Thyroid gland (tissue), 4 donors: ENCODE results near the gene BNIP3.

ENCODE experiments used
- CTCF ChIP-seq, 6 experiments: fragments of 200-600 bp in 3 of 6; fragments of 450-650 bp in 3 of 6; sonication (generic) in 3 of 6; IDR thresholded peaks; one replicate each; pipeline ENCODE4 v1.5.1; 2016 to 2019; ENCODE audit warnings: antibody characterized with exemption in 6 of 6, mild to moderate bottlenecking in 2 of 6, inconsistent platforms in 1 of 6, moderate library complexity in 1 of 6
- POLR2A ChIP-seq, 2 donors: fragments of 450-650 bp; IDR thresholded peaks; one replicate each; pipeline ENCODE4 v1.6.1; 2017; ENCODE audit warnings: antibody characterized with exemption in 2 of 2, mild to moderate bottlenecking in 2 of 2, moderate library complexity in 1 of 2

DNA sequence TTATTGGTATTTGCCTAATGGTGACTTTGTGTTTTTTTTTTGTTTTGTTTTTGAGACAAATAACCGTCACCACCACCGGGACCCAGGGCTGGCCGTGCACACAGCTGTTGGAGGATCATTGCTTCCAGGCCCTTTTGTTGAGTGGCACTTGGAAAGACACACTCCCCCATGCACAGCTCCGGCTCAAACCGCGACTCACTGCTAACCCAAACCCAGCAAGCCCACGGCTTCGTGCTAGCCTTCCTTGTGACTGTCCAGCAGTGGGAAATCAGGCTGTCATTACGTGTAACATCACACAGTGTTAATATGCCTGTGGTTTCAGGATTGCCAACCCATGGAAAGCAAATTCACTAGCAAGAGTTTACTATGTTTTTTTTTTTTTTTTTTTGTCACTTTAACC, 17.4 kb downstream of the BNIP3 start:
- TF ChIP-seq CTCF (IDR thresholded peaks at IDR 0.05), result no peak
- TF ChIP-seq POLR2A (IDR thresholded peaks at IDR 0.05), result no peak
